RWPE2 (cell line): ENCODE measurements around the gene RAB6C.
"Not testable (repeated sequence)": the region's sequence is repeated elsewhere in the genome, so short reads cannot be mapped to it uniquely, and the experiment has no call there.

Experiments used
- ATAC-seq: fragments of 200-7000 bp; cut with Tn5 transposase; 3 replicates; pipeline ENCODE4 v1.9.1; 2021; ENCODE audit warnings: low read depth
- DNase-seq: peaks from one replicate; pipeline ENCODE4 v3.0.0-alpha.2; 2020; ENCODE audit warnings: low spot score
- H3K27ac ChIP-seq: fragments of 450-650 bp; 2 replicates; pipeline ENCODE4 v1.5.1; 2017; ENCODE audit warnings: mild to moderate bottlenecking; ENCODE audit not compliant: poor library complexity, severe bottlenecking
- H3K27me3 ChIP-seq: fragments of 250-450 bp; sonication (Bioruptor Pico); 2 replicates; pipeline ENCODE4 v1.5.1; 2021; ENCODE audit warnings: mild to moderate bottlenecking, moderate library complexity; ENCODE audit not compliant: insufficient read depth, poor library complexity, severe bottlenecking
- H3K36me3 ChIP-seq: fragments of 250-450 bp; sonication (Bioruptor Pico); 2 replicates; pipeline ENCODE4 v1.5.1; 2020; ENCODE audit warnings: low read depth, mild to moderate bottlenecking, moderate library complexity
- H3K4me1 ChIP-seq: fragments of 250-450 bp; sonication (Bioruptor Pico); 2 replicates; pipeline ENCODE4 v1.5.1; 2021; ENCODE audit warnings: mild to moderate bottlenecking, moderate library complexity; ENCODE audit not compliant: insufficient read depth, poor library complexity, severe bottlenecking
- H3K4me3 ChIP-seq: fragments of 250-450 bp; sonication (Bioruptor Pico); 2 replicates; pipeline ENCODE4 v1.5.1; 2021; ENCODE audit warnings: mild to moderate bottlenecking, moderate library complexity; ENCODE audit not compliant: severe bottlenecking
- H3K9me3 ChIP-seq: fragments of 250-450 bp; sonication (Bioruptor Pico); 2 replicates; pipeline ENCODE4 v1.5.1; 2021; ENCODE audit warnings: mild to moderate bottlenecking, moderate library complexity; ENCODE audit not compliant: severe bottlenecking
- CTCF ChIP-seq: fragments of 450-650 bp; IDR thresholded peaks from one replicate; pipeline ENCODE4 v1.5.1; 2017; ENCODE audit warnings: mild to moderate bottlenecking, moderate library complexity; ENCODE audit not compliant: poor library complexity, severe bottlenecking

RAB6C gene

GRCh38 chr2:129936334-129936934, 43.0 kb upstream of the RAB6C start:
- peaks cover 6% of the 10 kb centered on the region for H3K27me3 ChIP-seq
- no peaks in the 10 kb centered on the region for H3K36me3 ChIP-seq
- no peak overlapping the region for H3K27ac ChIP-seq
- ATAC-seq = peak; percentile 55; the same call in 2 of the 3 replicates
- no peak for DNase-seq
- TF ChIP-seq CTCF = peak; percentile 55
- no peaks in the 10 kb centered on the region for H3K9me3 ChIP-seq
- H3K4me1 ChIP-seq = no peaks in the 10 kb centered on the region
- H3K4me3 ChIP-seq = no peak overlapping the region

GRCh38 chr2:129938850-129939471, 40.5 kb upstream of the RAB6C start:
- not testable (repeated sequence) for H3K9me3 ChIP-seq, ATAC-seq, H3K27ac ChIP-seq

GRCh38 chr2:129943456-129943855, 36.0 kb upstream of the RAB6C start:
- not testable (repeated sequence) for H3K27ac ChIP-seq, H3K36me3 ChIP-seq, H3K4me1 ChIP-seq, H3K4me3 ChIP-seq, DNase-seq, ATAC-seq, H3K27me3 ChIP-seq, H3K9me3 ChIP-seq

More at GRCh38 chr2:129938850-129939471, 40.5 kb upstream of the RAB6C start:
- H3K36me3 ChIP-seq, H3K27me3 ChIP-seq, H3K4me3 ChIP-seq, DNase-seq, H3K4me1 ChIP-seq: not testable (repeated sequence)

- ATAC-seq = no peak
- Histone ChIP-seq H3K27me3 (no peaks in the 10 kb centered on the region), H3K36me3 (no peaks in the 10 kb centered on the region), H3K9me3 (no peaks in the 10 kb centered on the region), H3K4me1 (no peaks in the 10 kb centered on the region), H3K4me3 (no peak overlapping the region), H3K27ac (no peak overlapping the region)
- TF ChIP-seq CTCF = no peak
- no peak for DNase-seq
Observed at GRCh38 chr2:129945557-129945956, 33.9 kb upstream of the RAB6C start.

- H3K9me3 ChIP-seq, H3K27me3 ChIP-seq, ATAC-seq, H3K27ac ChIP-seq, H3K4me1 ChIP-seq, H3K4me3 ChIP-seq, H3K36me3 ChIP-seq, DNase-seq: not testable (repeated sequence)
Observed at GRCh38 chr2:129947712-129948111, 31.8 kb upstream of the RAB6C start.

- H3K4me1 ChIP-seq, H3K27me3 ChIP-seq, H3K36me3 ChIP-seq, H3K9me3 ChIP-seq, H3K27ac ChIP-seq, ATAC-seq, DNase-seq, H3K4me3 ChIP-seq: not testable (repeated sequence)
Observed at GRCh38 chr2:129956171-129956570, 23.3 kb upstream of the RAB6C start.

- Histone ChIP-seq H3K27me3 (no peaks in the 10 kb centered on the region), H3K4me1 (no peaks in the 10 kb centered on the region), H3K9me3 (no peaks in the 10 kb centered on the region), H3K27ac (no peak overlapping the region), H3K4me3 (no peak overlapping the region), H3K36me3 (no peaks in the 10 kb centered on the region)
- no peak for TF ChIP-seq CTCF
- DNase-seq (no peak), ATAC-seq (no peak)
Observed at GRCh38 chr2:129957891-129958290, 21.6 kb upstream of the RAB6C start.

- H3K4me3 ChIP-seq, H3K27me3 ChIP-seq, H3K9me3 ChIP-seq, ATAC-seq, DNase-seq, H3K27ac ChIP-seq, H3K4me1 ChIP-seq, H3K36me3 ChIP-seq: not testable (repeated sequence)
Observed at GRCh38 chr2:129958736-129959135, 20.7 kb upstream of the RAB6C start.

- not testable (repeated sequence) for H3K36me3 ChIP-seq, H3K27me3 ChIP-seq, H3K27ac ChIP-seq, H3K4me1 ChIP-seq, DNase-seq, H3K9me3 ChIP-seq, ATAC-seq, H3K4me3 ChIP-seq
Observed at GRCh38 chr2:129968605-129969004, 10.9 kb upstream of the RAB6C start.
